ENCODE data around the gene INPP5D.

INPP5D gene

DNA sequence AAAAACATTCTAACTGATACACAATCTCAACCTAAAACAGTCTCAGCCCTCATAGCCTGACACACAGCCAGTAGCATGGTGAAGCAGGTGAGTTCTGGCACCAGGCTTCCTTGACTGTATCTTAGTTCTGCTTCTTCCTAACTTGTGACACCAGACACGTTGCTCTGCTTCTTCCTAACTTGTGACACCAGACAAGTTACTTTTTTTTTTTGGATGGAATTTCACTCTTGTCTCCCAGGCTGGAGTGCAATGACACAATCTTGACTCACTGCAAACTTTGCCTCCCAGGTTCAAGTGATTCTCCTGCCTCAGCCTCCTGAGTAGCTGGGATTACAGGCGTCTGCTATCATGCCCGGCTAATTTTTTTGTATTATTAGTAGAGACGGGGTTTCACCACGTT lies 184.7 kb downstream of the INPP5D start:
- DNase-seq = no peak

DNA sequence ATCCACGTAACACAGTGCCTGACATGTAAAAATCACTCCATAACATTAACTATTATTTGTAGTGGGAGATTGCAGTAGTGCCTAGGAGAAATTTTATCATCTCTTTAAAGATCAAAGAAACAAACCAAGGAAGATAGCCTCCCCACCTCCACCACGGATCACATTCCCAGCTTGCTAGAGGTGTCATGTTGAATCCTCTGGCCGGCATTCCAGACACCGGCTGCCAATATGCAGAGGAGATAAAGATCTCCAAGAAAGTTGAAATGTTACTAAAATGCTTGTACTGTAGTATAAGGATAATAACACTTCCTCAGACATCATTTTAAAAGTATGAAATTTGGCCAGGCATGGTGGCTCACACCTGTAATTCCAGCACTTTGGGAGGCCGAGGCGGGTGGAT lies 185.3 kb downstream of the INPP5D start:
- no peak for DNase-seq

- no peak for DNase-seq
Measured at GRCh38 chr2:233247116-233247515, 187.0 kb downstream of the INPP5D start.

DNA sequence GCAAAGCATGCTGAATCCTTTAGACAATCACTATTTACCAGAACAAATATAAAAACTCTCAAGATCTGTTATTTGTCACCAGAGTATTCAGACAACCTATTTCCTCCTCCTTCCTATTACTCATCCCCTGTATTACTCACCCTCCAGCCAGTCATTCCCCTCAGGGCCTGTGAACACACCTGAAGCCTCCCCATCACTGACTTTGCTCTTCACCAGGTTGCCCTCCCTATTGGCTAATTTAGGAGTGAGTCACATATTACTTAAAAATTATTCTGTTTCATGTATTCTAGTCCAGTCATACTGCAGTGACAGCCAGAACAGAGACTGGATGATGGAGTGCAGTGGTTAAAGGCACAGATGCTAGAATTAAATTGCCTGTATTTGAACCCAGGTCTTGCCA lies 187.6 kb downstream of the INPP5D start:
- DNase-seq = no peak

- no peak for DNase-seq
Measured at GRCh38 chr2:233248999-233249398, 188.9 kb downstream of the INPP5D start.

- no peak for DNase-seq
Measured at GRCh38 chr2:233250568-233250967, 190.4 kb downstream of the INPP5D start.

DNA sequence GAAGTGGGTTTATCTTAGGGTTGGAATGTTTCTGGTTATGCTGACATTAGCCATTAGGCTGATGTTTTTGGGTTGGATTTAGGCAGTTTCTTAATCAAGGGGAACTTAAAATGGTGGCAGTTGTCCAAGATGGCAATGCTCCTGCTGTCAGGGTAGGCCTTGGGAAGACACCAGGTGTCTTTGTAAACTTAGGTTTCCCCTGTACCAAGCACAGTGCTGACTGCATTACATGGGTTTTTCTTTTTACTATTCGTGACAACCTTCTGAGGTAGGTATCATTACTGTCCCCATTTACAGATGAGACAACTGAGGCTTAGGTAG lies 190.8 kb downstream of the INPP5D start:
- no peak for DNase-seq

DNA sequence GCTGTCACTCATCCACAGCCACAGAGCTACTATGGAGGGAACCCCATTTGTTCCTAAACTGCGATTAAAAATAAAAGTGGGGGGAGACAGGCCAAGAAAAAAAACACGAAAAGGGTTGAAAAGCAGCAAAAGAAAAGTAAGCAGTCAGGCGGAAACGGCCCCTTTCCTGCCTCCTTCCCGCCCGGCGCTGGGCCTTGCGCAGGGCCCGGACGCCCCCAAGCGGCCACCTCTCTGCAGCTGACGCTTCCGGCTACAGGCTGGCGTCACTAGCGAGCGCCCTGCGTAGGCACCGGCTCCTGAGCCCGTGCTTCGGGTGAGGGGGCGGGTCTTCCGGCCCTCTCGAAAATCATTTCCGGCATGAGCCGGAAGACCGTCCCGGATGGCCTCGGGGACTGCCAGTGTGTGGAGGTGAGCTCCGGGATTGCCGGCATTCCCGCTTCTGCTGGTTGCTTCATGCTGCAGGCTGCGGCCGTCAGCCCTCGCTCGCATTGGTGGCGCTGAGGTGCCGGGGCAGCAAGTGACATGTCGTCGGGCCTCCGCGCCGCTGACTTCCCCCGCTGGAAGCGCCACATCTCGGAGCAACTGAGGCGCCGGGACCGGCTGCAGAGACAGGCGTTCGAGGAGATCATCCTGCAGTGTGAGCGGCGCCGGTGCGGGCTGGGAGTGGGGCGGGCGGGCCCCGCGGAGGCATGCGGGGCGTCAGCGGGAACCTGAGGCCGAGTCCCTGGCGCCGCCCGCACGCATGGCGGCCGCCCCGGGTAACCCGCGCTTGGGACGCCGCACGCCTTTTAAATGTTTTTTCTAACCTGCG lies 191.4 kb downstream of the INPP5D start, which contains the start of gene ATG16L1:
Gene ATG16L1 (plus strand): TSS at position 368 of the 811 bp plus-strand sequence. CDS start 155 bp downstream, at position 523.
- DNase-seq = peak; percentile 96

DNA sequence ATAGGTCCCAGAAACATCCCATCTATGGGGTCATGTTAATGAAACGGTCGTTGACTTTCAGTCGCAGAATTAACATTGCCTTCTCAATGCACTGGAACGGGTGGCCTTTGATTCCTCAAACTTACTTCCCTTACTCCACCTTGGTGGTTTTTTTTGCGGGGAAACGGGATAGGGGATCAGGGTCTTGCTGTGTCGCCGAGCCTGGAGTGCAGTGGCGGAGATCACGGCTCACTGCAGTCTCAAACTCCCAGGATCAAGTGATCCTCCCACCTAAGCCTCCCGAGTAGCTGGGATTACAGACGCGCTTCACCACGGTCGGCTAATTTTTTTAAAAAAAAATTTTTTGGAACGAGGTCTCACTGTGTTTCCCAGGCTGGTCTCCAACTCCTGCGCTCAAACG lies 192.1 kb downstream of the INPP5D start:
- DNase-seq = no peak

GRCh38 chr2:233255151-233255550 lies 195.0 kb downstream of the INPP5D start:
- DNase-seq = no peak

GRCh38 chr2:233256048-233256447 lies 195.9 kb downstream of the INPP5D start:
- no peak for DNase-seq

Measured in fibroblast of skin of scalp (primary cell).